ENCODE results near the gene RHOC. TPM values are rescaled to one million over a fixed set of nuclear protein-coding genes. Genes with fewer than 3 reads are reported as not detected.

Gene RHOC
- total and polyA plus RNA-seq, 2 donors (not counting 1 experiment from before 2014, with no cell fraction given): 21.0 to 28.3 TPM

DNA sequence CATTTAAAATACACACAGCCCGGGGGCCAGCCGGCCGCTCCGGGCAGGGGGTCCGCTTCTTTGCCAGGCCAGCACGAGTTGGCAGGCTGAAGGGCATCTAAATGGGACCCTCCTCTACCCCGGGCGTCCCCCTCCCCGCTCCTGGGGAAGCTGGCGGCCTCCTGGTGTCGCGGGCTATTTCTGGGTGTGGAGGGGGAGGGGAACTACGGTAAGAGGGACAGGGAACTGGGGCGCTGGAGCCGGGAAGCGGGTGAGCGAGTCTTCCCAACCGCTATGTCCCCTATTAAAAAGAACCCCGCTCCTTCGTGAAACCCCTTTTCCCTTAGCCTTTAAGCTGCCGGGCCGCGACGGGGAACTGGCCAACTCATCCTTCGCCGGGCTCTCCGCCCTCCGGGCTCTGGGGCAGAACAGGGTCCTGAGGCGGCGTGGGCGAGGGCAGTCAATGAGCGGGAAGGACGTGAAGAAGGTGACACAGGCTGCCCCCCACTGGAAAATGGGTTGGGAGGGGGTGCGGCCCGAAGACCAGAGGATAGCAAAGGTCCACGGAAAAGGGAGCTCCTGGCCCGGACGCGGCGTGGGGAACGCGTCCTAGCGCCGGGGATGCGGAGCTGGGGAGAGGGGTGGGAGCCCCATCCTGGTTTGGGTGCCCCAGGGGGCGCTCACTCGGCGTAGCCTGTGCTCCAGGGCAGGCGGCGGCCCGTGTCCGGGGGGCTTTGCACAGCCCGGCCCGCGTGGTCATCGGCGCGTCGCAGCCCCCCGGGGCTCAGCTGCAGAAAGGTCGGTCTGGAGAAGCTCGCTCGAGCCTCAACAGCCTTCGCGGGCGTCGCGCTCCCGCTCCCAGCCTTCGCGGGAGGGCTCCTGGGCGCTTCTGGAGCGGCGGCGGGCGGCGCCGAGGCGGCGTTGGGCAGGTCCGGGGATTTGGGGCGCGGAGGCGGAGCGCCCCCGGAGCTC is 7.7 kb upstream of the RHOC start:
- WGBS (ENCODE audit: insufficient coverage): 1% methylated on average over 78 of the region's 86 CpGs
- peaks cover 9% of the 10 kb centered on the region for H3K27me3 Mint-ChIP-seq
- H3K4me3 ChIP-seq (ENCODE audit: control extremely low read depth in 1 of 5, extremely low read depth in 1 of 5, insufficient read depth in 1 of 5, low read depth in 2 of 5, low read length in 4 of 5): peak overlapping the region; percentile 16 to 82 (median 69)

More for the DNA sequence above, 7.7 kb upstream of the RHOC start:
- CTCF ChIA-PET: interaction anchor here (0.7 to 9.7 kb wide), 30 partner anchors 10 to 1145 kb away, joined by 3 to 109 read pairs (median 5); partner anchors contain the start of genes CTTNBP2NL, LRIG2, MOV10 and SLC16A1
- H3K27me3 ChIP-seq (replicated peaks in 1 of 4; ENCODE audit: control extremely low read depth in 1 of 4, control insufficient read depth in 3 of 4, insufficient read depth in 4 of 4, low read length in 3 of 4): peaks cover 0 to 9% (median 3%) of the 10 kb centered on the region in 4 experiments
- peak overlapping the region; percentile 63 for H3K27ac Mint-ChIP-seq
- no peaks in the 10 kb centered on the region for H3K36me3 ChIP-seq (replicated peaks in 1 of 2; ENCODE audit: control extremely low read depth in 1 of 2, control insufficient read depth in 1 of 2, extremely low read depth in 1 of 2, insufficient read depth in 2 of 2, low read length in 1 of 2)
- peaks cover 25% of the 10 kb centered on the region for H3K4me1 Mint-ChIP-seq
- peak overlapping the region; percentile 74 for H2AFZ ChIP-seq (ENCODE audit: insufficient read depth, low read depth, low read length, poor library complexity, severe bottlenecking)
- H3K9me3 Mint-ChIP-seq (ENCODE audit: insufficient read depth): no peaks in the 10 kb centered on the region
- H3K4me3 Mint-ChIP-seq: peak overlapping the region; percentile 87
- TF ChIP-seq, protein P1, sequence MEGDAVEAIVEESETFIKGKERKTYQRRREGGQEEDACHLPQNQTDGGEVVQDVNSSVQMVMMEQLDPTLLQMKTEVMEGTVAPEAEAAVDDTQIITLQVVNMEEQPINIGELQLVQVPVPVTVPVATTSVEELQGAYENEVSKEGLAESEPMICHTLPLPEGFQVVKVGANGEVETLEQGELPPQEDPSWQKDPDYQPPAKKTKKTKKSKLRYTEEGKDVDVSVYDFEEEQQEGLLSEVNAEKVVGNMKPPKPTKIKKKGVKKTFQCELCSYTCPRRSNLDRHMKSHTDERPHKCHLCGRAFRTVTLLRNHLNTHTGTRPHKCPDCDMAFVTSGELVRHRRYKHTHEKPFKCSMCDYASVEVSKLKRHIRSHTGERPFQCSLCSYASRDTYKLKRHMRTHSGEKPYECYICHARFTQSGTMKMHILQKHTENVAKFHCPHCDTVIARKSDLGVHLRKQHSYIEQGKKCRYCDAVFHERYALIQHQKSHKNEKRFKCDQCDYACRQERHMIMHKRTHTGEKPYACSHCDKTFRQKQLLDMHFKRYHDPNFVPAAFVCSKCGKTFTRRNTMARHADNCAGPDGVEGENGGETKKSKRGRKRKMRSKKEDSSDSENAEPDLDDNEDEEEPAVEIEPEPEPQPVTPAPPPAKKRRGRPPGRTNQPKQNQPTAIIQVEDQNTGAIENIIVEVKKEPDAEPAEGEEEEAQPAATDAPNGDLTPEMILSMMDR (IDR thresholded peaks at IDR 0.05): no peak
- no peak for TF ChIP-seq EZH2 (IDR thresholded peaks at IDR 0.05; ENCODE audit: borderline replicate concordance, insufficient read depth, low read depth, low read length, poor library complexity, severe bottlenecking)
- no peaks in the 10 kb centered on the region for H4K20me1 ChIP-seq (ENCODE audit: control insufficient read depth, insufficient read depth, low read length, poor library complexity, severe bottlenecking)
- POLR2A ChIA-PET: interaction anchor here (0.5 to 1.8 kb wide), 10 partner anchors 10 to 323 kb away, joined by 3 to 4 read pairs (median 3); partner anchors contain the start of genes CAPZA1, MOV10 and ST7L
- H3K4me2 ChIP-seq (replicated peaks; ENCODE audit: low read depth, low read length, poor library complexity, severe bottlenecking): peak overlapping the region; percentile 100
- no peaks in the 10 kb centered on the region for H3K79me2 ChIP-seq (ENCODE audit: control insufficient read depth, insufficient read depth, low read length)
- DNase-seq (no peak), ATAC-seq (ENCODE audit: low read depth) (no peak)
- intact Hi-C loops (cut with micrococcal nuclease): loop anchor here (1.0 to 10.0 kb wide), 14 partner anchors 7 to 2000 kb away; partner anchors contain the start of genes AP4B1, CAPZA1, DCLRE1B and LRIG2
- no peaks in the 10 kb centered on the region for H3K9me3 ChIP-seq (ENCODE audit: control extremely low read depth in 1 of 3, control insufficient read depth in 2 of 3, insufficient read depth in 1 of 3, low read length in 2 of 3)
- peaks cover 26 to 47% of the 10 kb centered on the region in 2 donors for H3K4me1 ChIP-seq (ENCODE audit: control insufficient read depth in 2 of 2, insufficient read depth in 2 of 2, low read length in 2 of 2)
- peak overlapping the region in 1 of 2 donors; percentile 21 for H3K27ac ChIP-seq (ENCODE audit: low read length in 2 of 2)
- peak overlapping the region; percentile 74 for H3K9ac ChIP-seq (ENCODE audit: low read length)

Measured in B cell (primary cell).